GM23338 (cell line): ENCODE measurements around the gene ADGRV1. TPM values are rescaled to one million over a fixed set of nuclear protein-coding genes. Genes with fewer than 3 reads are reported as not detected.

Experiments
- ATAC-seq: fragments of 200-7000 bp; cut with Tn5 transposase; 3 replicates; pipeline ENCODE4 v1.9.1; 2020
- DNase-seq: peaks from one replicate; pipeline ENCODE4 v3.0.0-alpha.2; 2015; ENCODE audit warnings: low spot score
- H2AFZ ChIP-seq: fragments of 200-600 bp; sonication (generic); 2 replicates; pipeline ENCODE4 v1.8.0; 2016; ENCODE audit warnings: antibody characterized with exemption, mild to moderate bottlenecking, moderate library complexity
- H3F3A ChIP-seq: fragments of 200-600 bp; sonication (generic); replicated peaks from 2 replicates; pipeline ENCODE4 v1.8.0; 2017; ENCODE audit warnings: antibody characterized with exemption, mixed run types, low read depth
- H3K27ac ChIP-seq: fragments of 200-600 bp; sonication (generic); 2 replicates; pipeline ENCODE4 v1.6.1; 2016; ENCODE audit warnings: low read depth
- H3K27me3 ChIP-seq: fragments of 200-600 bp; sonication (generic); 2 replicates; pipeline ENCODE4 v1.8.0; 2016; ENCODE audit warnings: mild to moderate bottlenecking, mixed run types, moderate library complexity; ENCODE audit not compliant: insufficient read depth
- H3K36me3 ChIP-seq: fragments of 200-600 bp; sonication (generic); 2 replicates; pipeline ENCODE4 v1.8.0; 2016; ENCODE audit warnings: mild to moderate bottlenecking; ENCODE audit not compliant: insufficient read depth
- H3K4me1 ChIP-seq: fragments of 200-600 bp; sonication (generic); 2 replicates; pipeline ENCODE4 v1.8.0; 2016; ENCODE audit warnings: mild to moderate bottlenecking, moderate library complexity; ENCODE audit not compliant: insufficient read depth
- H3K4me2 ChIP-seq: fragments of 200-600 bp; sonication (generic); 2 replicates; pipeline ENCODE4 v1.7.1; 2017; ENCODE audit warnings: mixed run types
- H3K4me3 ChIP-seq: fragments of 200-600 bp; sonication (generic); 2 replicates; pipeline ENCODE4 v1.6.1; 2016; ENCODE audit warnings: mixed run types
- H3K79me2 ChIP-seq: fragments of 200-600 bp; sonication (generic); replicated peaks from 2 replicates; pipeline ENCODE4 v1.8.0; 2017; ENCODE audit warnings: mild to moderate bottlenecking; ENCODE audit not compliant: insufficient read depth
- H3K9me2 ChIP-seq: fragments of 200-600 bp; sonication (generic); 2 replicates; pipeline ENCODE4 v1.8.0; 2017; ENCODE audit not compliant: insufficient read depth
- H4K20me1 ChIP-seq: fragments of 200-600 bp; sonication (generic); replicated peaks from 2 replicates; pipeline ENCODE4 v1.8.0; 2017; ENCODE audit warnings: mild to moderate bottlenecking; ENCODE audit not compliant: insufficient read depth
- H3K27ac Mint-ChIP-seq: 2 replicates; pipeline ENCODE4 v1.8.0; 2020; ENCODE audit warnings: inconsistent platforms, mild to moderate bottlenecking, moderate library complexity, mixed read lengths
- H3K27me3 Mint-ChIP-seq: 3 replicates; pipeline ENCODE4 v1.8.0; 2022; ENCODE audit warnings: low read depth, mild to moderate bottlenecking, moderate library complexity, mixed read lengths, inconsistent platforms; ENCODE audit not compliant: insufficient read depth, poor library complexity
- H3K36me3 Mint-ChIP-seq: 3 replicates; pipeline ENCODE4 v1.8.0; 2021; ENCODE audit warnings: low read depth, mild to moderate bottlenecking, inconsistent platforms, moderate library complexity, mixed read lengths
- H3K4me1 Mint-ChIP-seq: 3 replicates; pipeline ENCODE4 v1.8.0; 2020; ENCODE audit warnings: mild to moderate bottlenecking, inconsistent platforms, mixed read lengths
- H3K4me3 Mint-ChIP-seq: 3 replicates; pipeline ENCODE4 v1.8.0; 2021; ENCODE audit warnings: moderate library complexity, mild to moderate bottlenecking, inconsistent platforms, mixed read lengths
- H3K9me3 Mint-ChIP-seq: 3 replicates; pipeline ENCODE4 v1.8.0; 2020; ENCODE audit warnings: moderate library complexity, mild to moderate bottlenecking, inconsistent platforms, mixed read lengths
- CREB1 ChIP-seq: fragments of 250-450 bp; sonication (Bioruptor Pico); IDR thresholded peaks from 2 replicates; pipeline ENCODE4 v1.5.0; 2020; ENCODE audit warnings: low read depth, mild to moderate bottlenecking, moderate library complexity
- EZH2 ChIP-seq: fragments of 200-600 bp; sonication (generic); IDR thresholded peaks from one replicate; pipeline ENCODE4 v1.8.0; 2017; ENCODE audit warnings: antibody characterized with exemption, mild to moderate bottlenecking, low read depth; ENCODE audit not compliant: unreplicated experiment
- EZH2phosphoT487 ChIP-seq: fragments of 200-600 bp; sonication (generic); IDR thresholded peaks from one replicate; pipeline ENCODE4 v1.8.1; 2018; ENCODE audit warnings: antibody characterized with exemption; ENCODE audit not compliant: unreplicated experiment
- JUNB ChIP-seq: IDR thresholded peaks from one replicate; pipeline ENCODE4 v1.6.1; 2016; ENCODE audit warnings: antibody characterized with exemption; ENCODE audit not compliant: unreplicated experiment
- NANOG ChIP-seq: IDR thresholded peaks from 2 replicates; pipeline ENCODE4 v1.6.1; 2016; ENCODE audit warnings: antibody characterized with exemption, borderline replicate concordance
- POLR2AphosphoS5 ChIP-seq: IDR thresholded peaks from 2 replicates; pipeline ENCODE4 v1.6.1; 2016; ENCODE audit warnings: antibody characterized with exemption, low read depth
- STAT1 ChIP-seq: IDR thresholded peaks from one replicate; pipeline ENCODE4 v1.6.1; 2016; ENCODE audit warnings: antibody characterized with exemption; ENCODE audit not compliant: unreplicated experiment
- ZNF114 ChIP-seq: fragments of 250-450 bp; sonication (Bioruptor Pico); IDR thresholded peaks from 2 replicates; pipeline ENCODE4 v1.5.0; 2020; ENCODE audit warnings: mild to moderate bottlenecking, moderate library complexity
- ZNF331 ChIP-seq: fragments of 250-450 bp; sonication (Bioruptor Pico); IDR thresholded peaks from 2 replicates; pipeline ENCODE4 v1.5.0; 2020; ENCODE audit warnings: low read depth, mild to moderate bottlenecking, moderate library complexity
- ZNF462 ChIP-seq: fragments of 250-450 bp; sonication (Bioruptor Pico); IDR thresholded peaks from 2 replicates; pipeline ENCODE4 v1.5.0; 2020; ENCODE audit warnings: mild to moderate bottlenecking, moderate library complexity
- polyA plus RNA-seq: library from polyadenylated mRNA; unstranded; fragments of >200 nt; fragmentation: Nextera tagmentation; extraction: Ambion mirVana; gene quantifications from 2 replicates; pipeline ENCODE4 v1.2.1, GENCODE V29; 2016
- total RNA-seq: library from RNA; depleted of rRNA; stranded (reverse); fragments of >200 nt; shearing (Covaris generic); gene quantifications from 2 replicates; pipeline ENCODE4 v1.2.3, GENCODE V29; 2014
- TF ChIP-seq, protein P1 (sequence below): IDR thresholded peaks from one replicate; pipeline ENCODE4 v1.6.1; 2018; ENCODE audit warnings: antibody characterized with exemption; ENCODE audit not compliant: unreplicated experiment
- TF ChIP-seq, protein P2 (sequence below), 2 experiments: fragments of 200-600 bp in 1 of 2; sonication (generic) in 1 of 2; conservative IDR thresholded peaks; 2 replicates each; pipeline versions ENCODE4 v1.5.1 to v1.6.1; 2016 to 2017; ENCODE audit warnings: antibody characterized with exemption in 2 of 2, low read depth in 2 of 2, mild to moderate bottlenecking in 2 of 2, moderate library complexity in 1 of 2
- TF ChIP-seq, protein P3 (sequence below): IDR thresholded peaks from 2 replicates; pipeline ENCODE4 v1.6.1; 2016; ENCODE audit warnings: antibody characterized with exemption

ADGRV1 gene
- total and polyA plus RNA-seq, 2 experiments from 2014 or later: 46.1 to 149 TPM

- peaks cover 9% of the 10 kb centered on the region for H3K36me3 Mint-ChIP-seq
- H3K27ac Mint-ChIP-seq: no peak overlapping the region
- no peaks in the 10 kb centered on the region for H3K9me3 Mint-ChIP-seq
- Histone ChIP-seq H3K27me3 (no peaks in the 10 kb centered on the region), H3K4me2 (no peak overlapping the region), H3K27ac (no peak overlapping the region), H2AFZ (no peak overlapping the region), H3K4me1 (peaks cover 10% of the 10 kb centered on the region), H3K9me2 (no peaks in the 10 kb centered on the region), H3K4me3 (no peak overlapping the region), H3K79me2 (no peaks in the 10 kb centered on the region), H3F3A (no peaks in the 10 kb centered on the region), H4K20me1 (no peaks in the 10 kb centered on the region), H3K36me3 (no peaks in the 10 kb centered on the region)
- DNase-seq (no peak), ATAC-seq (no peak)
- no peaks in the 10 kb centered on the region for H3K27me3 Mint-ChIP-seq
- H3K4me3 Mint-ChIP-seq: no peak overlapping the region
- peaks cover 25% of the 10 kb centered on the region for H3K4me1 Mint-ChIP-seq
- TF ChIP-seq, protein P1, sequence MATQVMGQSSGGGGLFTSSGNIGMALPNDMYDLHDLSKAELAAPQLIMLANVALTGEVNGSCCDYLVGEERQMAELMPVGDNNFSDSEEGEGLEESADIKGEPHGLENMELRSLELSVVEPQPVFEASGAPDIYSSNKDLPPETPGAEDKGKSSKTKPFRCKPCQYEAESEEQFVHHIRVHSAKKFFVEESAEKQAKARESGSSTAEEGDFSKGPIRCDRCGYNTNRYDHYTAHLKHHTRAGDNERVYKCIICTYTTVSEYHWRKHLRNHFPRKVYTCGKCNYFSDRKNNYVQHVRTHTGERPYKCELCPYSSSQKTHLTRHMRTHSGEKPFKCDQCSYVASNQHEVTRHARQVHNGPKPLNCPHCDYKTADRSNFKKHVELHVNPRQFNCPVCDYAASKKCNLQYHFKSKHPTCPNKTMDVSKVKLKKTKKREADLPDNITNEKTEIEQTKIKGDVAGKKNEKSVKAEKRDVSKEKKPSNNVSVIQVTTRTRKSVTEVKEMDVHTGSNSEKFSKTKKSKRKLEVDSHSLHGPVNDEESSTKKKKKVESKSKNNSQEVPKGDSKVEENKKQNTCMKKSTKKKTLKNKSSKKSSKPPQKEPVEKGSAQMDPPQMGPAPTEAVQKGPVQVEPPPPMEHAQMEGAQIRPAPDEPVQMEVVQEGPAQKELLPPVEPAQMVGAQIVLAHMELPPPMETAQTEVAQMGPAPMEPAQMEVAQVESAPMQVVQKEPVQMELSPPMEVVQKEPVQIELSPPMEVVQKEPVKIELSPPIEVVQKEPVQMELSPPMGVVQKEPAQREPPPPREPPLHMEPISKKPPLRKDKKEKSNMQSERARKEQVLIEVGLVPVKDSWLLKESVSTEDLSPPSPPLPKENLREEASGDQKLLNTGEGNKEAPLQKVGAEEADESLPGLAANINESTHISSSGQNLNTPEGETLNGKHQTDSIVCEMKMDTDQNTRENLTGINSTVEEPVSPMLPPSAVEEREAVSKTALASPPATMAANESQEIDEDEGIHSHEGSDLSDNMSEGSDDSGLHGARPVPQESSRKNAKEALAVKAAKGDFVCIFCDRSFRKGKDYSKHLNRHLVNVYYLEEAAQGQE: no peak
- TF ChIP-seq ZNF462 (CRISPR knock-in tag): no peak
- no peak for TF ChIP-seq EZH2
- no peak for TF ChIP-seq ZNF114 (CRISPR knock-in tag)
- TF ChIP-seq, protein P2, sequence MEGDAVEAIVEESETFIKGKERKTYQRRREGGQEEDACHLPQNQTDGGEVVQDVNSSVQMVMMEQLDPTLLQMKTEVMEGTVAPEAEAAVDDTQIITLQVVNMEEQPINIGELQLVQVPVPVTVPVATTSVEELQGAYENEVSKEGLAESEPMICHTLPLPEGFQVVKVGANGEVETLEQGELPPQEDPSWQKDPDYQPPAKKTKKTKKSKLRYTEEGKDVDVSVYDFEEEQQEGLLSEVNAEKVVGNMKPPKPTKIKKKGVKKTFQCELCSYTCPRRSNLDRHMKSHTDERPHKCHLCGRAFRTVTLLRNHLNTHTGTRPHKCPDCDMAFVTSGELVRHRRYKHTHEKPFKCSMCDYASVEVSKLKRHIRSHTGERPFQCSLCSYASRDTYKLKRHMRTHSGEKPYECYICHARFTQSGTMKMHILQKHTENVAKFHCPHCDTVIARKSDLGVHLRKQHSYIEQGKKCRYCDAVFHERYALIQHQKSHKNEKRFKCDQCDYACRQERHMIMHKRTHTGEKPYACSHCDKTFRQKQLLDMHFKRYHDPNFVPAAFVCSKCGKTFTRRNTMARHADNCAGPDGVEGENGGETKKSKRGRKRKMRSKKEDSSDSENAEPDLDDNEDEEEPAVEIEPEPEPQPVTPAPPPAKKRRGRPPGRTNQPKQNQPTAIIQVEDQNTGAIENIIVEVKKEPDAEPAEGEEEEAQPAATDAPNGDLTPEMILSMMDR (conservative IDR thresholded peaks at IDR 0.05; ENCODE audit: low read depth in 2 of 2): no peak
- no peak for TF ChIP-seq STAT1
- no peak for TF ChIP-seq EZH2phosphoT487
- no peak for TF ChIP-seq JUNB
- no peak for TF ChIP-seq CREB1 (CRISPR knock-in tag)
- no peak for TF ChIP-seq ZNF331
- no peak for TF ChIP-seq NANOG
- TF ChIP-seq, protein P3, sequence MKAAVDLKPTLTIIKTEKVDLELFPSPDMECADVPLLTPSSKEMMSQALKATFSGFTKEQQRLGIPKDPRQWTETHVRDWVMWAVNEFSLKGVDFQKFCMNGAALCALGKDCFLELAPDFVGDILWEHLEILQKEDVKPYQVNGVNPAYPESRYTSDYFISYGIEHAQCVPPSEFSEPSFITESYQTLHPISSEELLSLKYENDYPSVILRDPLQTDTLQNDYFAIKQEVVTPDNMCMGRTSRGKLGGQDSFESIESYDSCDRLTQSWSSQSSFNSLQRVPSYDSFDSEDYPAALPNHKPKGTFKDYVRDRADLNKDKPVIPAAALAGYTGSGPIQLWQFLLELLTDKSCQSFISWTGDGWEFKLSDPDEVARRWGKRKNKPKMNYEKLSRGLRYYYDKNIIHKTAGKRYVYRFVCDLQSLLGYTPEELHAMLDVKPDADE: no peak
- TF ChIP-seq POLR2AphosphoS5: no peak
Observed at GRCh38 chr5:90944116-90944515, 385.5 kb downstream of the ADGRV1 start.
